ENCODE data around the gene PRSS21.

- TF ChIP-seq CTCF (IDR thresholded peaks at IDR 0.05) (peak in 1 of 6 experiments; percentile 5), POLR2A (IDR thresholded peaks at IDR 0.05) (peak in 3 of 4 donors; percentile 50 to 84 (median 52))
These were observed 39.7 kb upstream of the PRSS21 start, which contains the start of gene ELOB for GRCh38 chr16:2777231-2777902.
